Activated T-cell treated with anti-CD3 and anti-CD28 coated beads for 48 hours (primary cell): ENCODE results near the gene ANKRD40CL.
A peak's percentile ranks its signal among the peaks of the same experiment; 100 is the strongest.

ENCODE experiments used
- DNase-seq: peaks from one replicate; pipeline ENCODE4 v3.0.0-alpha.2; 2020; ENCODE audit warnings: low read depth

The ANKRD40CL gene

GRCh38 chr17:50787106-50787505, 19.8 kb upstream of the ANKRD40CL start:
- no peak for DNase-seq

- DNase-seq, result no peak
These were observed 18.7 kb upstream of the ANKRD40CL start for GRCh38 chr17:50785946-50786570.

- no peak for DNase-seq
These were observed 17.8 kb upstream of the ANKRD40CL start for GRCh38 chr17:50785126-50785525.

- no peak for DNase-seq
These were observed 16.6 kb upstream of the ANKRD40CL start for GRCh38 chr17:50783905-50784304.

GRCh38 chr17:50783193-50783660, 15.9 kb upstream of the ANKRD40CL start:
- DNase-seq, result peak; percentile 76

GRCh38 chr17:50781167-50781566, 13.8 kb upstream of the ANKRD40CL start:
- DNase-seq, result no peak

GRCh38 chr17:50779747-50780353, 12.5 kb upstream of the ANKRD40CL start:
- DNase-seq, result peak; percentile 12

GRCh38 chr17:50778988-50779387, 11.7 kb upstream of the ANKRD40CL start:
- DNase-seq, result no peak

- DNase-seq, result no peak
These were observed 11.2 kb upstream of the ANKRD40CL start for GRCh38 chr17:50778471-50778870.

- no peak for DNase-seq
These were observed 8.6 kb upstream of the ANKRD40CL start for GRCh38 chr17:50775926-50776325.

- DNase-seq, result no peak
These were observed 7.0 kb upstream of the ANKRD40CL start for GRCh38 chr17:50774225-50774803.

- no peak for DNase-seq
These were observed 4.9 kb upstream of the ANKRD40CL start for GRCh38 chr17:50771991-50772785.

- DNase-seq, result no peak
These were observed 3.0 kb upstream of the ANKRD40CL start for GRCh38 chr17:50770346-50770745.

- no peak for DNase-seq
These were observed 2.6 kb upstream of the ANKRD40CL start for GRCh38 chr17:50769884-50770283.

GRCh38 chr17:50768346-50768761, 1.0 kb upstream of the ANKRD40CL start:
- DNase-seq, result no peak

GRCh38 chr17:50767030-50767429, 288 bp downstream of the ANKRD40CL start:
- DNase-seq, result no peak

GRCh38 chr17:50766222-50767023, 895 bp downstream of the ANKRD40CL start:
- DNase-seq, result no peak

GRCh38 chr17:50765454-50766221, 1.7 kb downstream of the ANKRD40CL start:
- no peak for DNase-seq

- DNase-seq, result no peak
These were observed 2.6 kb downstream of the ANKRD40CL start for GRCh38 chr17:50764734-50765149.

GRCh38 chr17:50763716-50764475, 3.4 kb downstream of the ANKRD40CL start:
- no peak for DNase-seq
